Cardiac fibroblast (primary cell): ENCODE measurements around the gene IFITM1.
"Not testable (repeated sequence)": the region's sequence is repeated elsewhere in the genome, so short reads cannot be mapped to it uniquely, and the experiment has no call there.

Experiments used
- DNase-seq, 2 donors: peaks; one replicate each; pipeline versions ENCODE4 v3.0.0 to v3.0.0-alpha.2; 2010; ENCODE audit warnings: low read depth in 2 of 2
- H3K4me3 ChIP-seq, 2 donors: replicated peaks in 1 of 2; 1 replicate in 1 of 2; 2 replicates in 1 of 2; pipeline ENCODE4 v1.5.1; 2011; ENCODE audit warnings: low read depth in 2 of 2, low read length in 2 of 2, mild to moderate bottlenecking in 2 of 2, moderate library complexity in 1 of 2
- TF ChIP-seq, protein P1 (sequence below): IDR thresholded peaks from one replicate; pipeline ENCODE4 v1.5.1; 2011; ENCODE audit warnings: low read depth, mild to moderate bottlenecking, low read length, inconsistent platforms

The IFITM1 gene

DNA sequence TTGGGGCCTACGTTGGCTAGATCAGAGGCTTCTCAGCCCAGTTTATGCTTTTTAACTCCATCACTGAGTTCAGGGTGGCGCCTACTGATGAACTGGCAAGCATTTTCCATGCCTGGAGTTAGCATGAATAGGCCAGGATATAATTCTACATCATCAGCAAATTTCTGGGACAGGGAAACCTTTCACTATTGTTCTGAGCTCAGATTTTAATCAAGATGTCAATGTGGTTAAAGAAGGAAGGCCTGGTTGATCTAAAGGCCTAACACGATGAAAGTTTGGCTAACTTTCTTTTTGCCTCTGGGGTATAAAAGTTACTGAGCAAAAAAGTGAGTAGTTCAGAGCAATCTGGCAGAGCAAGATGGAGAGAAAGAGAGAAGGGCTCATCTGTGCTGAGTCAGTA lies 28.5 kb downstream of the IFITM1 start:
- TF ChIP-seq, protein P1, sequence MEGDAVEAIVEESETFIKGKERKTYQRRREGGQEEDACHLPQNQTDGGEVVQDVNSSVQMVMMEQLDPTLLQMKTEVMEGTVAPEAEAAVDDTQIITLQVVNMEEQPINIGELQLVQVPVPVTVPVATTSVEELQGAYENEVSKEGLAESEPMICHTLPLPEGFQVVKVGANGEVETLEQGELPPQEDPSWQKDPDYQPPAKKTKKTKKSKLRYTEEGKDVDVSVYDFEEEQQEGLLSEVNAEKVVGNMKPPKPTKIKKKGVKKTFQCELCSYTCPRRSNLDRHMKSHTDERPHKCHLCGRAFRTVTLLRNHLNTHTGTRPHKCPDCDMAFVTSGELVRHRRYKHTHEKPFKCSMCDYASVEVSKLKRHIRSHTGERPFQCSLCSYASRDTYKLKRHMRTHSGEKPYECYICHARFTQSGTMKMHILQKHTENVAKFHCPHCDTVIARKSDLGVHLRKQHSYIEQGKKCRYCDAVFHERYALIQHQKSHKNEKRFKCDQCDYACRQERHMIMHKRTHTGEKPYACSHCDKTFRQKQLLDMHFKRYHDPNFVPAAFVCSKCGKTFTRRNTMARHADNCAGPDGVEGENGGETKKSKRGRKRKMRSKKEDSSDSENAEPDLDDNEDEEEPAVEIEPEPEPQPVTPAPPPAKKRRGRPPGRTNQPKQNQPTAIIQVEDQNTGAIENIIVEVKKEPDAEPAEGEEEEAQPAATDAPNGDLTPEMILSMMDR, result no peak
- DNase-seq, result no peak
- H3K4me3 ChIP-seq, result no peak overlapping the region

DNA sequence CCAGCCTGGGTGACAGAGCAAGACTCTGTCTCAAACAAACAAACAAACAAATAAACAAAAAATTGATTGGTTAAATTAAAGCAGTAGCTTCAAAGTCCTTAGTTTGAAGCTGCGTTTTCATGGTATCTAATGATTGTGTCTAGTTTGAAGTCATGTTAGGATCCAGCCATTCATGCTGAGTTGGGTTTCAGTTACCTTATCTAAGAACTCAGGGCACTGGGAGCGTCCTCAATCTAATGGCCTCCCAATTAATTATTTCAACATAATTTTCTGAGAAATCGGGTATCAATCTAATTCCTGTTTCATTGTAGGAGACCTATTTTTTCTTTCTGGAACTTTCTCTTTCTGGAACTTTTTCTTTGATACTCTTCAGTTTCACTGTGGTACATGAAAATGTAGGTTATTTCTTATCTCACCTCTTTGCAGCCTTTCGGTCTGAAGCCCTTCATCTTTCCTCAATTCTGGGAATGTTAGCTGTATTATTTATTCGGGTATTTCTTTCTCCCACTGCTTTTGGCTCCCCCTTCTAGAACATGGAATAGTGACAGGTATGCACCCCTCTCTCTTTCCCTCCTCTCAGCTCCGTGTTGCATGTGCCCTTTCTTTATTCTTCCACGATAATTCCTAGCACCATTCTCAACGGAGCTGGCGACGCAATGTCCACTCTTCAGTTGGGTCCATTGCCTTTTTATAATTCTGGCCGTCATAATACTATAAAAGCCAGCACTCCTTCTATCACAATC lies 31.2 kb downstream of the IFITM1 start:
- DNase-seq, result no peak
- TF ChIP-seq, protein P1, result no peak
- no peak overlapping the region for H3K4me3 ChIP-seq

DNA sequence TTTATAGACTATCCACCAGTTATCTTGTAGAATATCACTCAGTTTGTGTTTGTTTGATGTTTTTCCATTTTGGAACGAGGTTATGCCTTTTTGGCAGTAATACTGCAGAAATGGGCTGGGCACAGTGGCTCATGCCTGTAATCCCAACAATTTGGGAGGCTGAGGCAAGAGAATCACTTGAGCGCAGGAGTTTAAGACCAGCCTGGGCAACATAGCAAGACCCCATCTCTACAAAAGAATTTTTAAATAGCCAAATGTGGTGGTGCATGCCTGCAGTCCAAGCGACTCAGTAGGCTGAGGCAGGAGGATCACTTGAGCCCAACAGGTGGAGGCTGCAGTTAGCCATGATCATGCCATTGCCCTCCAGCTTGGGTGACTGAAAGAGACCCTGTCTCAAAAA lies 32.7 kb downstream of the IFITM1 start:
- DNase-seq, result no peak
- TF ChIP-seq, protein P1, result no peak
- H3K4me3 ChIP-seq, result no peak overlapping the region

DNA sequence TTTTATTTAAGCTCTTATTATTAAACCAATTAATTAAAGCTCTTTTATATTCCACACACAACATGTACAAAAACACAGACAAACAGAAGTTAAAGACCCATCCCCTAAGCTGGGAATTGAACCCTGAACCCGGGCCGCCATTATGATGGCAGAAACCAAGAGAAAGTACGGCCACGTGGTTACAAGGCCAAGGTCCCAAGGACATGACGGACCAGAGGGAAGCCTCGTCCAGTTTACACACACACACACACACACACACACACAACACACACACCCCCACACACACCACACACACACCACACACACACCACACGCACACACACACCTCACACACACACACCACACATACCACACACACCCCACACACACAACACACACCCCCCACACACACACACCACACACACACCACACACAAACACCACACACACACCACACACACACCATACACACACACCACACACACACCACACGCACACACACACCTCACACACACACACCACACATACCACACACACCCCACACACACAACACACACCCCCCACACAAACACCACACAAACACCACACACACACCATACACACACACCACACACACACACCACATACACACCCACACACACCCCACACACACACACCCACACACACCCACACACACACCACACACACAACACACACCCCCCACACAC lies 35.6 kb downstream of the IFITM1 start:
- H3K4me3 ChIP-seq, DNase-seq: not testable (repeated sequence)

DNA sequence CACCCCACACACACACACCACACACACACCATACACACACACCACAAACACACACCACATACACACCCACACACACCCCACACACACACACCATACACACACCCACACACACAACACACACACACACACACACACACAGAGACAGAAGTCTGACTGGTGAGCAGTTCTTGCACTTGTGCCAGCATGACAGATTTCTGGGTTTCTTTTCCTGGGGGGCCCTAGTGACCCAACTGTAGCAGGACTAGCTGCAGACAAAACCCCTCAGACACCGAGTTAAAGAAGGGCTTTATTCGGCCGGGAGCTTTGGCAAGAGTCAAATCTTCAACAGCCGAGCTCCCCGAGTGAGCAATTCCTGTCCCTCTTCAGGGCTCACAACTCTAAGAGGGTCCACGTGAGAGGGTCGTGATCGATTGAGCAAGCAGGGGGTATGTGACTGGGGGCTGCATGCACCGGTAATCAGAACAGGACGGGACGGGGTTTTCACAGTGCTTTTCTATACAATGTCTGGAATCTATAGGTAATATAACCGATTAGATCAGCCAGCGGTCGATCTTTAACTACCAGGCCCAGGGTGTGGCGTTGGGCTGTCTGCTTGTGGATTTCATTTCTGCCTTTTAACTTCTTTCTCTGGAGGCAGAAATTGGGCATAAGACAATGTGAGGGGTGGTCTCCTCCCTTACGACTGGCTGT lies 36.3 kb downstream of the IFITM1 start:
- H3K4me3 ChIP-seq, DNase-seq: not testable (repeated sequence)

DNA sequence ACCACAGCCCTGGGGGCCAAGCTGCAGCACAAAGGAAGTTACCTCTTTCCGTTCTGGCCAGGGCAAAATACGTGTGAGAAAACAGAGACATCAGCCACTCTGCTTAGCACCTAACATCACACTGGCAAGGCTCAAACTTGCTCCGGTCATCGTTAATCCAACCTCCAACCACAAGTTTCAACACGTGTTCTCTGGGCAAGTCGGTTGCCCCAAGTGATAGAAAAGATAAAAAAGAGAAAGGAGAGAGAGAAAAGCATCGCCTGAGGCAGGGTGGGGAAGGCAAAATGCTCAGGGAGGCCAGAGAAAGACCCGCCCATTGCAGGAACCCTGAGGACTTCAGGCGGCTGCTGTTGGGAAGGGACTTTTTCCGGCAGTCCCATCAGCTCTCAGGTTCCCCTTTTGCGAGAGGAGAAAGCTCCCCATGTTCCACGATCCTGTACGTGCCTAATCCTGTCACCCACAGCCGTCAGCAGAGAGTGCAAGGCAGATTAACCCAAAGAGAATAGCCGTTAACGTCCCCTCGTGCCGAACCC lies 36.9 kb downstream of the IFITM1 start:
- peak in 1 of 2 donors; percentile 22 for DNase-seq
- no peak overlapping the region for H3K4me3 ChIP-seq
- TF ChIP-seq, protein P1, result no peak

DNA sequence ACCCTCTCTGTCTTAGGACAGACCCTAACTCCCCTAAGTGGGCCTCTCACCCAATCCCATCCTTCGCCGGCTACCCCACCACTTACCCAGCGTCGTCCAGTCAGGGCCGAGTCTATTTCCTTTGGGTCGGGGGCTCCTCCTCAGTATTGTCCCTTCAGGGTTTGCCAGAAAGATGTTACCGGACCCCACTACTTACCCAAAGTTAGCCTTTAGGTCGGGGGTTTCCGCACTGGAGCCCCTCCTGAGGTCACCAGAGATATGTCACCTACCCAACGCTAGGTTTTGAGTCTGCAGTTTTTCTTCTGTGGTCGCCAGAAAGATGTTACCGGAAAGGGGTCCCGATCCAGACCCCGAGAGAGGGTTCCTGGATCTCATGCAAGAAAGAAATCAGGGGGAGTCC lies 37.6 kb downstream of the IFITM1 start:
- no peak overlapping the region for H3K4me3 ChIP-seq
- DNase-seq, result no peak
- TF ChIP-seq, protein P1, result no peak
